KOPT-K1 (cell line): ENCODE data around the gene FGF18.

Experiments
- H3K27ac ChIP-seq: fragments of 200-600 bp; sonication (generic); 2 replicates; pipeline ENCODE4 v1.5.1; 2016; ENCODE audit warnings: antibody characterized with exemption, mild to moderate bottlenecking, low read depth, low read length; ENCODE audit not compliant: poor library complexity, severe bottlenecking
- H3K36me3 ChIP-seq: fragments of 200-600 bp; sonication (generic); 2 replicates; pipeline ENCODE4 v1.5.1; 2017; ENCODE audit warnings: antibody characterized with exemption, mild to moderate bottlenecking, low read length, moderate library complexity; ENCODE audit not compliant: insufficient read depth
- H3K9me3 ChIP-seq: fragments of 200-600 bp; sonication (generic); 2 replicates; pipeline ENCODE4 v1.5.1; 2017; ENCODE audit warnings: antibody characterized with exemption, low read length, mild to moderate bottlenecking; ENCODE audit not compliant: insufficient read depth, poor library complexity, severe bottlenecking

Gene FGF18

GRCh38 chr5:171457208-171457981, 37.9 kb downstream of the FGF18 start:
- no peaks in the 10 kb centered on the region for H3K36me3 ChIP-seq
- no peaks in the 10 kb centered on the region for H3K9me3 ChIP-seq
- H3K27ac ChIP-seq = no peak overlapping the region

- H3K9me3 ChIP-seq = no peaks in the 10 kb centered on the region
- no peak overlapping the region for H3K27ac ChIP-seq
- H3K36me3 ChIP-seq = no peaks in the 10 kb centered on the region
Observed at GRCh38 chr5:171459839-171460238, 40.4 kb downstream of the FGF18 start.

- H3K9me3 ChIP-seq = no peaks in the 10 kb centered on the region
- no peaks in the 10 kb centered on the region for H3K36me3 ChIP-seq
- H3K27ac ChIP-seq = no peak overlapping the region
Observed at GRCh38 chr5:171462136-171462927, 42.9 kb downstream of the FGF18 start.

GRCh38 chr5:171462928-171463861, 43.7 kb downstream of the FGF18 start:
- Histone ChIP-seq H3K27ac (no peak overlapping the region), H3K36me3 (no peaks in the 10 kb centered on the region), H3K9me3 (no peaks in the 10 kb centered on the region)

- Histone ChIP-seq H3K9me3 (no peaks in the 10 kb centered on the region), H3K27ac (no peak overlapping the region), H3K36me3 (no peaks in the 10 kb centered on the region)
Observed at GRCh38 chr5:171463862-171464229, 44.4 kb downstream of the FGF18 start.

GRCh38 chr5:171464829-171465228, 45.4 kb downstream of the FGF18 start:
- Histone ChIP-seq H3K36me3 (no peaks in the 10 kb centered on the region), H3K9me3 (no peaks in the 10 kb centered on the region), H3K27ac (no peak overlapping the region)

- H3K36me3 ChIP-seq = no peaks in the 10 kb centered on the region
- H3K27ac ChIP-seq = no peak overlapping the region
- no peaks in the 10 kb centered on the region for H3K9me3 ChIP-seq
Observed at GRCh38 chr5:171467107-171467506, 47.7 kb downstream of the FGF18 start.

GRCh38 chr5:171469326-171469725, 49.9 kb downstream of the FGF18 start:
- H3K27ac ChIP-seq = no peak overlapping the region
- H3K9me3 ChIP-seq = no peaks in the 10 kb centered on the region
- no peaks in the 10 kb centered on the region for H3K36me3 ChIP-seq

- H3K36me3 ChIP-seq = no peaks in the 10 kb centered on the region
- H3K9me3 ChIP-seq = no peaks in the 10 kb centered on the region
- no peak overlapping the region for H3K27ac ChIP-seq
Observed at GRCh38 chr5:171470420-171470819, 51.0 kb downstream of the FGF18 start.

GRCh38 chr5:171474230-171474813, 54.9 kb downstream of the FGF18 start:
- Histone ChIP-seq H3K36me3 (no peaks in the 10 kb centered on the region), H3K9me3 (no peaks in the 10 kb centered on the region)

GRCh38 chr5:171475596-171475995, 56.1 kb downstream of the FGF18 start:
- H3K9me3 ChIP-seq = no peaks in the 10 kb centered on the region
- H3K27ac ChIP-seq = no peak overlapping the region
- no peaks in the 10 kb centered on the region for H3K36me3 ChIP-seq

More at GRCh38 chr5:171474230-171474813, 54.9 kb downstream of the FGF18 start:
- no peak overlapping the region for H3K27ac ChIP-seq

GRCh38 chr5:171476701-171477100, 57.3 kb downstream of the FGF18 start:
- H3K9me3 ChIP-seq = no peaks in the 10 kb centered on the region
- no peak overlapping the region for H3K27ac ChIP-seq
- H3K36me3 ChIP-seq = no peaks in the 10 kb centered on the region

- Histone ChIP-seq H3K9me3 (no peaks in the 10 kb centered on the region), H3K36me3 (no peaks in the 10 kb centered on the region), H3K27ac (no peak overlapping the region)
Observed at GRCh38 chr5:171477101-171477500, 57.7 kb downstream of the FGF18 start.

- H3K36me3 ChIP-seq = no peaks in the 10 kb centered on the region
- no peak overlapping the region for H3K27ac ChIP-seq
- no peaks in the 10 kb centered on the region for H3K9me3 ChIP-seq
Observed at GRCh38 chr5:171477666-171478065, 58.2 kb downstream of the FGF18 start.
